DND-41 (cell line): ENCODE data around the gene ARHGAP15.

Experiments
- EZH2 ChIP-seq: IDR thresholded peaks from 3 replicates; pipeline ENCODE4 v1.6.1; 2012; ENCODE audit warnings: borderline replicate concordance, low read depth, mild to moderate bottlenecking, moderate library complexity, low read length, inconsistent platforms; ENCODE audit not compliant: severe bottlenecking
- TF ChIP-seq, protein P1 (sequence below): IDR thresholded peaks from 2 replicates; pipeline ENCODE4 v1.5.1; 2012; ENCODE audit warnings: borderline replicate concordance, low read length, moderate library complexity, mild to moderate bottlenecking; ENCODE audit not compliant: poor library complexity, severe bottlenecking; ENCODE audit errors: extremely low read depth

DNA sequence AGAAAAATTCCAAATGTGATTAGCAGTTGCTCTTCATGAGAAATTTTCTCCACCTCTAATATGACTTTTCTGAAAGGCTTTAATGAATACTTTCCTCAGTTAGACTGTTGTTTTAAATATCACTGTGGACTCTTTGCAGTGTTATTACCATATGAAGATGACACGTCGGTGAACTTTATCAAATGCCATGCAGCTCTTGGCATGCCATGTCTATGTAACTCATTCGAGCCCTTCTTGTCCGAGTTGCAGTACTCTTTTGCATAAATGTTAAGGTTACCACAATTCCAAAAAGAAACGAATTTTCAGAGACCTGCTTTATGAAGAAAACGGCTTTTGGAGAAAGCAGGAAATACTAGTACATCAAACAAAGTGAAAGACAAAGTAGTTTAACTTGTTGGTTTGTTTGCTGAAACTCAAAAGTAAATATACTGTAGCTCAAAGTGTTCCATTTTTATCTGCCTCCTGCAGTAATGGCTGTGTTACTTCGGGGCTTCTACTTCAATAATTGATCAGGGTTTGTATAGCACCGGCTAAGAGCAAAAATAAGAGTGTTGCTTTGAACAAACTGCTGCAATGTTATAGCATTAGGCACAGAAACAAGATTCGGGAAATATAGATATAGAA, 204.1 kb downstream of the ARHGAP15 start:
- TF ChIP-seq, protein P1, sequence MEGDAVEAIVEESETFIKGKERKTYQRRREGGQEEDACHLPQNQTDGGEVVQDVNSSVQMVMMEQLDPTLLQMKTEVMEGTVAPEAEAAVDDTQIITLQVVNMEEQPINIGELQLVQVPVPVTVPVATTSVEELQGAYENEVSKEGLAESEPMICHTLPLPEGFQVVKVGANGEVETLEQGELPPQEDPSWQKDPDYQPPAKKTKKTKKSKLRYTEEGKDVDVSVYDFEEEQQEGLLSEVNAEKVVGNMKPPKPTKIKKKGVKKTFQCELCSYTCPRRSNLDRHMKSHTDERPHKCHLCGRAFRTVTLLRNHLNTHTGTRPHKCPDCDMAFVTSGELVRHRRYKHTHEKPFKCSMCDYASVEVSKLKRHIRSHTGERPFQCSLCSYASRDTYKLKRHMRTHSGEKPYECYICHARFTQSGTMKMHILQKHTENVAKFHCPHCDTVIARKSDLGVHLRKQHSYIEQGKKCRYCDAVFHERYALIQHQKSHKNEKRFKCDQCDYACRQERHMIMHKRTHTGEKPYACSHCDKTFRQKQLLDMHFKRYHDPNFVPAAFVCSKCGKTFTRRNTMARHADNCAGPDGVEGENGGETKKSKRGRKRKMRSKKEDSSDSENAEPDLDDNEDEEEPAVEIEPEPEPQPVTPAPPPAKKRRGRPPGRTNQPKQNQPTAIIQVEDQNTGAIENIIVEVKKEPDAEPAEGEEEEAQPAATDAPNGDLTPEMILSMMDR: no peak
- TF ChIP-seq EZH2: no peak
